Coronary artery (tissue), 2 donors: ENCODE measurements around the gene DNAI2.

ENCODE experiments used
- DNase-seq: peaks from one replicate; pipeline ENCODE4 v3.0.0-alpha.2; 2017; ENCODE audit warnings: low spot score
- H3K27ac ChIP-seq, 2 donors: fragments of 200-600 bp; sonication (generic); one replicate each; pipeline ENCODE4 v1.5.1; 2016 to 2019
- H3K4me3 ChIP-seq: fragments of 200-600 bp; sonication (generic); 2 replicates; pipeline ENCODE4 v1.5.1; 2016; ENCODE audit warnings: mild to moderate bottlenecking, moderate library complexity
- TF ChIP-seq, protein P1 (sequence below): fragments of 200-600 bp; sonication (generic); IDR thresholded peaks from one replicate; pipeline ENCODE4 v1.5.1; 2019; ENCODE audit warnings: antibody characterized with exemption

Gene DNAI2

DNA sequence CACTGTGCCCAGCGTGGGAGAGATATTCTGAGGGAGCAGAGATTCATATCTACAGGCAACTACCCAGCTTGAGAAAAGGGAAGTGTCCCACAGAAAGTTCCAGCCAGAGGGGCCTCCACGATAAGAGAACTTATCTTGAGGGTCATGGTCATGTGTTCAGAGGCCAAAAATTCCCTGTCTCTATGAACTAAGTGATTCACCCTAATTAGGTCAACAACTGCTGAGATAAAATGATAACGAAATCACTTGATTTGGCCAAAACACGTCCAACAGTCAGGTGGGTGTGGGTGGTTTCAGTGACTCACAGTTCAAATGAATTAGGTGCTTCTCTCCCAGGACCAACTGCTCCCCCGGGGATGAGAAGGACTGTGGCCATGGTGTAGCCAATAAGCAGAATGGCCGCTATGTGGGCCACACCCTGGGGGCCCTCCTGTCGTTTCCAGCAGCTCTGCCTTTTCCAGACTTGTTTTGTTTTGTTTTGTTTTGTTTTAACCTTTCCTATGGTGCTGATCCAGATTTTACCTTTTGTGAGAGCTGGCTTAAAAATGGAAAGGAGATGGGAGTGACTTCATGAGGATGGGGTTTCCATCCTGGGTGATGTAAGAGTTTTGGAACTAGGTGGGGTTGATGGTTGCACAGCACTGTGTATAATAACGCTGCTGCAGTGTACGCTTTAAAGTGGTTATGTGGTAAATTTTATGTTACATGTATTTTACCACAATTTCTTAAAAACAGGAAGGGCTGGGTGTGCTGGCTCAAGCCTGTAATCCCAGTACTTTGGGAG is 8.7 kb downstream of the DNAI2 start:
- TF ChIP-seq, protein P1, sequence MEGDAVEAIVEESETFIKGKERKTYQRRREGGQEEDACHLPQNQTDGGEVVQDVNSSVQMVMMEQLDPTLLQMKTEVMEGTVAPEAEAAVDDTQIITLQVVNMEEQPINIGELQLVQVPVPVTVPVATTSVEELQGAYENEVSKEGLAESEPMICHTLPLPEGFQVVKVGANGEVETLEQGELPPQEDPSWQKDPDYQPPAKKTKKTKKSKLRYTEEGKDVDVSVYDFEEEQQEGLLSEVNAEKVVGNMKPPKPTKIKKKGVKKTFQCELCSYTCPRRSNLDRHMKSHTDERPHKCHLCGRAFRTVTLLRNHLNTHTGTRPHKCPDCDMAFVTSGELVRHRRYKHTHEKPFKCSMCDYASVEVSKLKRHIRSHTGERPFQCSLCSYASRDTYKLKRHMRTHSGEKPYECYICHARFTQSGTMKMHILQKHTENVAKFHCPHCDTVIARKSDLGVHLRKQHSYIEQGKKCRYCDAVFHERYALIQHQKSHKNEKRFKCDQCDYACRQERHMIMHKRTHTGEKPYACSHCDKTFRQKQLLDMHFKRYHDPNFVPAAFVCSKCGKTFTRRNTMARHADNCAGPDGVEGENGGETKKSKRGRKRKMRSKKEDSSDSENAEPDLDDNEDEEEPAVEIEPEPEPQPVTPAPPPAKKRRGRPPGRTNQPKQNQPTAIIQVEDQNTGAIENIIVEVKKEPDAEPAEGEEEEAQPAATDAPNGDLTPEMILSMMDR = no peak
- DNase-seq = no peak
- Histone ChIP-seq H3K27ac (no peak overlapping the region), H3K4me3 (no peak overlapping the region)

DNA sequence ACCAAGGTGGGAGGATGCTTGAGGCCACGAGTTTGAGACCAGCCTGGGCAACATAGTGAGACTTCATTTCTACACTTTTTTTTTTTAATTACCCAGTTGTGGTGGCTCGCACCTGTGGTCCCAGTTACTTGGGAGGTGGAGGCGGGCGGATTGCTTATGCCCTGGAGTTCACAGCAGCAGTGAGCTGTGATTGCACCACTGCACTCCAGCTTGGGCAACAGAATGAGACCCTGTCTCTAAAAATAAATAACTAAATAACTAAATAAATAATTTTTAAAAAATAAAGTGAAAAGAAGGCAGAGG is 9.3 kb downstream of the DNAI2 start:
- TF ChIP-seq, protein P1 = no peak
- H3K27ac ChIP-seq = no peak overlapping the region
- no peak overlapping the region for H3K4me3 ChIP-seq
- no peak for DNase-seq

DNA sequence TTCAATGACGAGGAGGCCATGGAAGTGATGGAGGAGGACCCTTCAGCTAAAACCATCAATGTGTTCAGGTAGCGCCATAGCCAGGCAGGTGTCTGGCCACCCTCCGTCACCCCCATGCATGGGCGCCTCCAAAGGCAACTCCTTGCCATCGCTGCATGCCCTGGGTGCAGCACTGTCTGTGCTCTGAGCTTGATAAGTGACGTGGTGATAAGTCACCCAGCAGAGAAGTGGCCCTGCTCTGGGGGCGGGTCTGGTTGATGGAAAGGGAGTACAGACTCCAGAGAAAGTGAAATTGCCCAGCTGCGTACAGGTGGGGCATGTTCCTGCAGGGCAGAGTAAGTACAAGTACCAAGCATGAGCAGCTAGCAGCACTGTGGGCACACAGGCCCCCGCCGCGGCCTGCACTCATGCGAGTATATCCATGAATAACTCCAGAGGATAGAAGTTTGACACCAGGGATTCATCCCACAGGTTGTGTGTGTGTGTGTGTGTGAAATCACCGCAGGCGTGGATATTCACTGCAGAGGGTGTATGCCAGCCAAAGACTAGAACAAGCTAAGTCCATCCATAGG is 13.1 kb downstream of the DNAI2 start:
- H3K4me3 ChIP-seq = no peak overlapping the region
- TF ChIP-seq, protein P1 = no peak
- H3K27ac ChIP-seq = no peak overlapping the region
- no peak for DNase-seq

DNA sequence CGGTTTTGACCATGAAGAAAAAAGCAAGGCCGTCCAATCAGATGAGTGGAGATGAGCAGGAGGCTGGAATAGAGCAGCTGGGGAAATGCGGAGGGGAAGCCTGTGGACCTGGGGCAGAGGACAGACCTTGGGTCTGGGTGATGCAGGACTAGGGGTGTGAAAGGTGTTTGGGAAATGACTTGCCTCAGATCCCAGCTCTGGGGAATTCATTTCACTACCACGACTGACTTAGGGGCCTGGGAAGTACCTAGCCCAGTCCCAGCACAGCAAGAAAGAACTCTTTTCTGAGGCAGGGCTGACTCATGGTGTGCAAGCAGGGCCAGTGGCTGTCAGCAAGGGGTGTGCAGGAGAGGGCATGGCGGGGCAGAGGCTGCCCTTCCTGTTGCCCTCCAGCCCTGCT is 14.8 kb downstream of the DNAI2 start:
- no peak for DNase-seq
- H3K4me3 ChIP-seq = no peak overlapping the region
- no peak overlapping the region for H3K27ac ChIP-seq
- TF ChIP-seq, protein P1 = no peak

DNA sequence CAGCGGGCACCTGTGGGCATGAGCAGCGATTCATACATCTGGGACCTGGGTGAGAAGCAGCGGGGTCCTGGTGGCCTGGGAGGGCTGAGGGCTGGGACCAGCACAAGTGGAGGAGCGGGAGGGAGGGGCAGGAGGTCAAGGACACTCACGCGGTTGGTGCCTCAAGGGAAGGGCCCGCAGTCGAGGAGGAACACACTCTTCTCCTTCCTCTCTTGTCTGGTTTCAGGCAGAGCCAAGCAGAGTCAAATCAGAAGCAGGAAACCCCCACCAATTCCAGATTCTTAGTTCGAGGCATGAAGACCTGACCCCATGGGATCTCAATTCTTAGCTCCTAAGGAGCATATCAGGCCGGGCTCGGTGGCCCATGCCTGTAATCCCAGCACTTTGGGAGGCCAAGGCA is 15.7 kb downstream of the DNAI2 start:
- no peak for DNase-seq
- Histone ChIP-seq H3K27ac (no peak overlapping the region), H3K4me3 (no peak overlapping the region)
- TF ChIP-seq, protein P1 = no peak

DNA sequence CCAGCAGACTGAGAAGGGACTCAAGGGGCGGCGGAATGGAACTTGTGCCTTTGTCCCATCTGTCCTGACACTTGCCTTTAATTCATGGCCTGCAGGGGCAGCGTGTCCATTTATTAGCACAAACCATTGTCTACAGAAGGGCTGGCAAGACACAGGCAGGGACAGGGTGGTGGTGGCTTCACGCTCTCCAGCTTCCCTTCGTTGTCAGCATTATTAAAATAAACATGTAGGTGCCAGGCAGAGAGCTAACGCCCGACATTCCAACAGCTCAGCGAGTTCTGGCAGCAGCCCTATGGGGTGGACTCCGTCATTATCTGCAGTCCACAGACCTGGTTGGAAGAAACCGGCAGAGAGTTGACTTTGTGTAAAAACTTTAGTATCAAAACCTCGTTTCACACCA is 16.3 kb downstream of the DNAI2 start:
- Histone ChIP-seq H3K4me3 (no peak overlapping the region), H3K27ac (no peak overlapping the region)
- TF ChIP-seq, protein P1 = no peak
- no peak for DNase-seq

DNA sequence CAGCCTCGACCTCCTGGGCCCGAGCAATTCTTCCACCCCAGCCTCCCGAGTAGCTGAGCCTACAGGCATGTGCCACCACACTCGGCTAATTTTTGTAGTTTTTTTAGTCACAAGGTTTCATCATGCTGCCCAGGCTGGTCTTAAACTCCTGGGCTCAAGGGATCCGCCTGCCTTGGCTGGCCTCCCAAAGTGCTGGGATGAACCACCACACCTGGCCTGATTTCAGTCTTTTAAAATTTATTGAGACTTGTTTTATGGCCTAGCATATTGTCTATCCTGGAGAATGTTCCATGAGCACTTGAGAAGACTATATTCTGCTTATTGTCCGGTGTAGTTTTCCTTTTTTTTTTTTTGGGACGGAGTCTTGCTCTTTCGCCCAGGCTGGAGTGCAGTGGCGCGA is 18.5 kb downstream of the DNAI2 start:
- Histone ChIP-seq H3K4me3 (no peak overlapping the region), H3K27ac (no peak overlapping the region)
- TF ChIP-seq, protein P1 = no peak
- no peak for DNase-seq
